Measurements from ENCODE around the gene CRYBB3.

GRCh38 chr22:25153961-25154666 is 45.5 kb upstream of the CRYBB3 start:
- TF ChIP-seq CTCF (IDR thresholded peaks at IDR 0.05), result no peak
- no peak for TF ChIP-seq POLR2A (IDR thresholded peaks at IDR 0.05)

Data from thyroid gland (tissue), 4 donors.